Mesenchymal stem cell (in vitro differentiated cells and primary cell): ENCODE data around the gene PCARE.
"Not testable (repeated sequence)": the region's sequence is repeated elsewhere in the genome, so short reads cannot be mapped to it uniquely, and the experiment has no call there.

Experiments
- DNase-seq: peaks from one replicate; pipeline ENCODE4 v3.0.0-alpha.2; 2013
- H2AFZ ChIP-seq: one replicate; pipeline ENCODE4 v1.6.1; 2013; ENCODE audit warnings: low read depth, mild to moderate bottlenecking, control low read depth, inconsistent platforms, low read length, moderate library complexity
- H2AK5ac ChIP-seq: 2 replicates; pipeline ENCODE4 v1.6.1; 2013; ENCODE audit warnings: low read length, moderate library complexity, mild to moderate bottlenecking, inconsistent platforms; ENCODE audit not compliant: severe bottlenecking
- H2BK120ac ChIP-seq: one replicate; pipeline ENCODE4 v1.6.1; 2013; ENCODE audit warnings: low read depth, mild to moderate bottlenecking, inconsistent platforms, low read length, moderate library complexity
- H2BK12ac ChIP-seq, 2 experiments: one replicate each; pipeline ENCODE4 v1.6.1; 2013; ENCODE audit warnings: inconsistent platforms in 2 of 2, low read length in 2 of 2, mild to moderate bottlenecking in 2 of 2, moderate library complexity in 2 of 2, control low read depth in 1 of 2
- H2BK15ac ChIP-seq: one replicate; pipeline ENCODE4 v1.6.1; 2013; ENCODE audit warnings: mild to moderate bottlenecking, low read depth, inconsistent platforms; ENCODE audit not compliant: poor library complexity, severe bottlenecking
- H2BK5ac ChIP-seq: 2 replicates; pipeline ENCODE4 v1.6.1; 2013; ENCODE audit warnings: low read depth, mild to moderate bottlenecking, low read length, control low read depth, inconsistent platforms; ENCODE audit not compliant: poor library complexity, severe bottlenecking
- H3K14ac ChIP-seq, 2 experiments: one replicate each; pipeline ENCODE4 v1.6.1; 2013; ENCODE audit warnings: inconsistent platforms in 2 of 2, low read length in 2 of 2, control low read depth in 1 of 2, mild to moderate bottlenecking in 1 of 2, moderate library complexity in 1 of 2
- H3K18ac ChIP-seq, 2 experiments: one replicate each; pipeline ENCODE4 v1.6.1; 2013; ENCODE audit warnings: inconsistent platforms in 2 of 2, low read length in 2 of 2, control low read depth in 1 of 2, low read depth in 1 of 2, mild to moderate bottlenecking in 1 of 2
- H3K23ac ChIP-seq, 2 experiments: one replicate each; pipeline ENCODE4 v1.6.1; 2013; ENCODE audit warnings: inconsistent platforms in 2 of 2, low read length in 2 of 2, mild to moderate bottlenecking in 2 of 2, moderate library complexity in 2 of 2, control low read depth in 1 of 2
- H3K27ac ChIP-seq: 2 replicates; pipeline ENCODE4 v1.5.1; 2013; ENCODE audit warnings: mild to moderate bottlenecking, moderate library complexity, low read length, control low read depth, inconsistent platforms; ENCODE audit not compliant: poor library complexity, severe bottlenecking
- H3K27me3 ChIP-seq, 2 experiments: 2 replicates each; pipeline versions ENCODE4 v1.6.1 to v1.7.0; 2013; ENCODE audit warnings: low read length in 2 of 2, mild to moderate bottlenecking in 2 of 2, moderate library complexity in 2 of 2, control low read depth in 1 of 2, inconsistent platforms in 1 of 2; ENCODE audit not compliant: control insufficient read depth in 1 of 2, insufficient read depth in 1 of 2
- H3K36me3 ChIP-seq, 2 experiments: 2 replicates each; pipeline versions ENCODE4 v1.6.1 to v1.7.0; 2013; ENCODE audit warnings: low read length in 2 of 2, control low read depth in 1 of 2, inconsistent platforms in 1 of 2, low read depth in 1 of 2, mild to moderate bottlenecking in 1 of 2; ENCODE audit not compliant: insufficient read depth in 2 of 2, control insufficient read depth in 1 of 2
- H3K4ac ChIP-seq, 2 experiments: one replicate each; pipeline ENCODE4 v1.6.1; 2013; ENCODE audit warnings: inconsistent platforms in 2 of 2, low read length in 2 of 2, mild to moderate bottlenecking in 2 of 2, moderate library complexity in 2 of 2, control low read depth in 1 of 2, low read depth in 1 of 2
- H3K4me1 ChIP-seq: 2 replicates; pipeline ENCODE4 v1.6.1; 2013; ENCODE audit warnings: low read depth, low read length, control low read depth; ENCODE audit not compliant: control insufficient read depth, insufficient read depth
- H3K4me2 ChIP-seq: 2 replicates; pipeline ENCODE4 v1.6.1; 2013; ENCODE audit warnings: low read length, mild to moderate bottlenecking, inconsistent platforms; ENCODE audit not compliant: poor library complexity, severe bottlenecking
- H3K4me3 ChIP-seq, 2 experiments: 2 replicates each; pipeline versions ENCODE4 v1.5.1 to v1.7.0; 2013; ENCODE audit warnings: low read length in 2 of 2, mild to moderate bottlenecking in 2 of 2, control low read depth in 1 of 2, low read depth in 1 of 2; ENCODE audit not compliant: insufficient read depth in 1 of 2
- H3K79me1 ChIP-seq: replicated peaks from 2 replicates; pipeline ENCODE4 v1.6.1; 2013; ENCODE audit warnings: mild to moderate bottlenecking, control low read depth, low read length, inconsistent platforms; ENCODE audit not compliant: poor library complexity, severe bottlenecking
- H3K9ac ChIP-seq: 2 replicates; pipeline ENCODE4 v1.7.0; 2013; ENCODE audit warnings: mild to moderate bottlenecking, low read length, moderate library complexity
- H3K9me3 ChIP-seq: 2 replicates; pipeline ENCODE4 v1.7.0; 2013; ENCODE audit warnings: mild to moderate bottlenecking, low read length; ENCODE audit not compliant: control insufficient read depth
- H4K8ac ChIP-seq: one replicate; pipeline ENCODE4 v1.6.1; 2013; ENCODE audit warnings: inconsistent platforms, mild to moderate bottlenecking, low read length, moderate library complexity
- H4K91ac ChIP-seq: one replicate; pipeline ENCODE4 v1.6.1; 2013; ENCODE audit warnings: mild to moderate bottlenecking, low read length, inconsistent platforms
- WGBS: methylation state at CpG from one replicate; pipeline ENCODE4 v1.1.7; 2013; ENCODE audit warnings: mixed read lengths; 5-methylcytosine and 5-hydroxymethylcytosine counted together

Gene PCARE

GRCh38 chr2:29110916-29111535 is 36.7 kb upstream of the PCARE start:
- 92% methylated on average over 4 of the region's 4 CpGs for WGBS
- no peak overlapping the region for H2AK5ac ChIP-seq

GRCh38 chr2:29109246-29109645 is 34.9 kb upstream of the PCARE start:
- Histone ChIP-seq H3K9ac (peak overlapping the region; percentile 68), H3K14ac (no peak overlapping the region), H3K4me1 (peaks cover 2% of the 10 kb centered on the region), H2AFZ (no peak overlapping the region), H4K8ac (no peak overlapping the region), H3K79me1 (no peaks in the 10 kb centered on the region), H3K27me3 (no peaks in the 10 kb centered on the region), H3K9me3 (no peaks in the 10 kb centered on the region), H3K18ac (no peak overlapping the region), H3K4ac (peak overlapping the region in 1 of 2 experiments; percentile 67), H3K4me3 (no peak overlapping the region), H2BK5ac (no peak overlapping the region), H3K36me3 (no peaks in the 10 kb centered on the region), H2BK15ac (no peak overlapping the region), H2AK5ac (peak overlapping the region; percentile 75), H3K4me2 (no peak overlapping the region), H2BK12ac (peak overlapping the region in 1 of 2 experiments; percentile 56), H2BK120ac (no peak overlapping the region), H3K27ac (no peak overlapping the region), H3K23ac (no peak overlapping the region), H4K91ac (no peak overlapping the region)
- WGBS: 100% methylated on average over 1 of the region's 2 CpGs
- no peak for DNase-seq

More at GRCh38 chr2:29110916-29111535, 36.7 kb upstream of the PCARE start:
- no peak overlapping the region for H3K4me2 ChIP-seq
- peak overlapping the region; percentile 10 for H2BK5ac ChIP-seq
- no peak overlapping the region for H3K18ac ChIP-seq
- H3K79me1 ChIP-seq: no peaks in the 10 kb centered on the region
- H3K27ac ChIP-seq: no peak overlapping the region
- H3K4me3 ChIP-seq: no peak overlapping the region
- no peak overlapping the region for H3K14ac ChIP-seq
- H3K9ac ChIP-seq: no peak overlapping the region
- no peak overlapping the region for H4K8ac ChIP-seq
- H2AFZ ChIP-seq: no peak overlapping the region
- no peak overlapping the region for H3K23ac ChIP-seq
- no peak overlapping the region for H2BK12ac ChIP-seq
- H3K4ac ChIP-seq: no peak overlapping the region
- no peaks in the 10 kb centered on the region for H3K36me3 ChIP-seq
- DNase-seq: no peak
- peaks cover 10% of the 10 kb centered on the region for H3K4me1 ChIP-seq
- no peak overlapping the region for H2BK120ac ChIP-seq
- no peak overlapping the region for H4K91ac ChIP-seq
- H2BK15ac ChIP-seq: no peak overlapping the region
- H3K27me3 ChIP-seq: no peaks in the 10 kb centered on the region
- no peaks in the 10 kb centered on the region for H3K9me3 ChIP-seq

DNA sequence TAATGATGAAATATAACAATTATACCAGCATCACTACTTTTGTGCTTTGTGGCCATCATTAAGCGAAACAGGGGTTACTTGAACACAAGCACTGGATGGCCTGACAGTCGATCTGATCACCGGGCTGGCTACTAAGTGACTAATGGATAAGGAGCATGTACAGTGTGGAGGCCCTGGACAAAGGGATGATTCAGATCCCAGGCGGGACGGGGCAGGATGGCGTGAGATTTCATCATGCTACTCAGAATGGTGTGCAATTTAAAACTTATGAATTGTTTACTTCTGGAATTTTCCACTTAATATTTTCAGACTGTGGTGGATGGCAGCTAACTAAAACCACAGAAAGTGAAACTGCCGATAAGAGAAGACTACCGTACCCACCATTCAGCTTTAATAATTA is 33.9 kb upstream of the PCARE start:
- H3K9ac ChIP-seq: peak overlapping the region; percentile 68
- no peak overlapping the region for H2BK5ac ChIP-seq
- no peak overlapping the region for H4K91ac ChIP-seq
- no peak overlapping the region for H4K8ac ChIP-seq
- WGBS: 20% methylated on average over 5 of the region's 8 CpGs
- peak overlapping the region; percentile 13 for H3K4me2 ChIP-seq
- DNase-seq: peak; percentile 98
- no peak overlapping the region for H3K4me3 ChIP-seq
- no peak overlapping the region for H3K23ac ChIP-seq
- no peak overlapping the region for H2BK15ac ChIP-seq
- H3K18ac ChIP-seq: no peak overlapping the region
- H2AFZ ChIP-seq: no peak overlapping the region
- no peak overlapping the region for H2BK12ac ChIP-seq
- H3K36me3 ChIP-seq: no peaks in the 10 kb centered on the region
- H3K4me1 ChIP-seq: peaks cover 2% of the 10 kb centered on the region
- no peak overlapping the region for H2AK5ac ChIP-seq
- H3K27ac ChIP-seq: peak overlapping the region; percentile 42
- H3K79me1 ChIP-seq: no peaks in the 10 kb centered on the region
- no peaks in the 10 kb centered on the region for H3K27me3 ChIP-seq
- no peaks in the 10 kb centered on the region for H3K9me3 ChIP-seq
- H3K14ac ChIP-seq: no peak overlapping the region
- no peak overlapping the region for H2BK120ac ChIP-seq
- H3K4ac ChIP-seq: no peak overlapping the region

- peak overlapping the region; percentile 73 for H4K8ac ChIP-seq
- not testable (repeated sequence) for H3K4me2 ChIP-seq, H2BK5ac ChIP-seq, H3K4me1 ChIP-seq, H3K79me1 ChIP-seq, H3K9me3 ChIP-seq, H3K4me3 ChIP-seq, H3K27me3 ChIP-seq, H2BK120ac ChIP-seq, DNase-seq, H3K23ac ChIP-seq, H2BK15ac ChIP-seq, H2AFZ ChIP-seq, H3K36me3 ChIP-seq, H3K27ac ChIP-seq
- WGBS: 96% methylated on average over 3 of the region's 3 CpGs
- peak overlapping the region in 1 of 2 experiments; percentile 65 for H3K14ac ChIP-seq
- H2BK12ac ChIP-seq: peak overlapping the region; percentile 28 to 82
- H2AK5ac ChIP-seq: peak overlapping the region; percentile 6
- H4K91ac ChIP-seq: peak overlapping the region; percentile 73
- peak overlapping the region; percentile 41 for H3K9ac ChIP-seq
- peak overlapping the region in 1 of 2 experiments; percentile 73 for H3K4ac ChIP-seq
- peak overlapping the region; percentile 73 to 85 for H3K18ac ChIP-seq
These were observed 33.2 kb upstream of the PCARE start for GRCh38 chr2:29107547-29107946.
